H1 (cell line): ENCODE data around the gene UFSP2. TPM values are rescaled to one million over a fixed set of nuclear protein-coding genes. Genes with fewer than 3 reads are reported as not detected.

ENCODE experiments used
- BCL11A ChIP-seq, 2 experiments: IDR thresholded peaks; one replicate each; pipeline ENCODE4 v1.6.1; 2011; ENCODE audit warnings: low read depth in 2 of 2, low read length in 2 of 2, mild to moderate bottlenecking in 2 of 2
- CBX5 ChIP-seq: fragments of 300-800, 300-1000 bp; sonication (generic); IDR thresholded peaks from 2 replicates; pipeline ENCODE4 v1.7.1; 2016; ENCODE audit warnings: antibody characterized with exemption, low read length, low read depth
- CHD7 ChIP-seq: fragments of 300-600 bp; sonication (generic); IDR thresholded peaks from 2 replicates; pipeline ENCODE4 v1.7.1; 2012; ENCODE audit warnings: low read length, moderate library complexity, mild to moderate bottlenecking, inconsistent platforms; ENCODE audit not compliant: insufficient replicate concordance
- POU5F1 ChIP-seq: IDR thresholded peaks from 2 replicates; pipeline ENCODE4 v1.6.1; 2011; ENCODE audit warnings: low read depth, mild to moderate bottlenecking, low read length, moderate library complexity
- polyA plus RNA-seq, 7 experiments: library from polyadenylated mRNA; depleted of rRNA in 3 of 7; stranded (reverse) in 5 of 7; unstranded in 2 of 7; fragments of >200 nt in 5 of 7; fragments of 200-250 nt in 2 of 7; gene quantifications; 1 replicate in 5 of 7; 2 replicates in 1 of 7; 4 replicates in 1 of 7; pipeline versions ENCODE4 v1.2.1 to v1.2.3, GENCODE V29; 2011 to 2013; ENCODE audit warnings: missing spikeins in 2 of 7, mixed read lengths in 2 of 7
- total RNA-seq: library from RNA; stranded (reverse); fragmentation: NEBNext Ultra II Directional; extraction: Animal tissue kit (Norgen Biotek cat#: 25700); gene quantifications from 2 replicates; pipeline ENCODE4 v1.2.1, GENCODE V29; 2021

Gene UFSP2
- total and polyA plus RNA-seq, 2 of the 8 experiments (the other 6 are each of a cell fraction or from before 2014, with no cell fraction given), result 22.9 to 26.0 TPM

DNA sequence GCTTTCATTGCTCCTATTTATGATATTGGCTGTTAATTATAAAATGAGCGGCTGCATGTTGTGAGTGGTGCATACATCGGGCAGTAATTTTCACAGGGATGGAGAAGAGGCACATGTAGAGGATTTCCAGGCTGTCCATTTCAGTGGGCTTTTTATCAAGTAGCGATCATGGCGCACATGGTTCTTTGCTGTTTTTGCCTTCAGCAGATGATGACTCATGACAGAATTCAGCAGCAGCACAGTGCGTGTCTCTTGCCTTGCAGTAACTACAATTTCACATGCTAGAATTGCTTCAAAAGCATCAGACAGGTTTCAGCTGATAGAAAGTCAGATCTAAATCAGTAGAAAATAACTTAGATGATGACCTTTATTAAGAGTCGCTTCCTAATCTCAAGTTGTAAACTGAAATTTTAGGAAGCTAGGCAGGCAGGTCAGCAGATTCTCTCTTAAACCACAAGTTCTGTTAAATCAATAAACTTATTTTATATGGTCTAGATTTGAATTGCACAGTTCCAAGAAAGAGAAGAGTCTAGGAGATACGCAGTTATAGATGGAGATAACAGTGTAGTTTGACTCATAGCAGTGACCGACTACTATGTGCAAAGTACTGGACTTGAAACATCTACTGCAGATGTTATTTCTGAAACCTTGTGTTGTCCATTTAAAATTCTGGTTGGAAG, 65.9 kb downstream of the UFSP2 start (continued):
- TF ChIP-seq CHD7 (no peak), BCL11A (IDR thresholded peaks at IDR 0.05; ENCODE audit: low read depth in 2 of 2, low read length in 2 of 2) (no peak), CBX5 (no peak), POU5F1 (no peak)
